GM12892 (cell line): ENCODE measurements around the gene ABCA3. TPM values are rescaled to one million over a fixed set of nuclear protein-coding genes. Genes with fewer than 3 reads are reported as not detected.
"Not testable (repeated sequence)": the region's sequence is repeated elsewhere in the genome, so short reads cannot be mapped to it uniquely, and the experiment has no call there.

Experiments used
- DNase-seq: peaks from one replicate; pipeline ENCODE4 v3.0.0; 2011; ENCODE audit not compliant: insufficient read length
- FAIRE-seq: peaks from 2 replicates; lab custom pipeline; 2011; peaks lifted over from hg19 to GRCh38; lab: Jason Lieb, UNC
- POLR2A ChIP-seq: IDR thresholded peaks from 2 replicates; pipeline ENCODE4 v1.6.1; 2011; ENCODE audit warnings: low read depth, low read length, control low read depth
- POLR2AphosphoS5 ChIP-seq: IDR thresholded peaks from 2 replicates; pipeline ENCODE4 v1.6.1; 2011; ENCODE audit warnings: low read depth, low read length, control low read depth
- TAF1 ChIP-seq: IDR thresholded peaks from 2 replicates; pipeline ENCODE4 v1.6.1; 2011; ENCODE audit warnings: low read depth, mild to moderate bottlenecking, control low read depth, low read length, borderline replicate concordance
- polyA plus RNA-seq: library from polyadenylated mRNA; unstranded; fragments of >200 nt; gene quantifications from one replicate; pipeline ENCODE4 v1.2.1, GENCODE V29; 2012; ENCODE audit warnings: missing spikeins, inconsistent platforms; ENCODE audit not compliant: missing spikeins

ABCA3 gene
- 3.2 TPM for polyA plus RNA-seq

GRCh38 chr16:2340564-2341455 lies at the start of gene ABCA3:
ABCA3 (minus strand) TSS chr16:2340728; CDS start chr16:2326466, 14,262 bp downstream.
- DNase-seq = peak; percentile 93
- TF ChIP-seq POLR2A (no peak), POLR2AphosphoS5 (no peak), TAF1 (no peak)
- peak; percentile 99 for FAIRE-seq

GRCh38 chr16:2388875-2389433 lies 48.4 kb upstream of the ABCA3 start:
- FAIRE-seq = no peak
- DNase-seq = no peak
- TF ChIP-seq POLR2A = no peak
- TF ChIP-seq TAF1 = no peak
- TF ChIP-seq POLR2AphosphoS5 = no peak

DNA sequence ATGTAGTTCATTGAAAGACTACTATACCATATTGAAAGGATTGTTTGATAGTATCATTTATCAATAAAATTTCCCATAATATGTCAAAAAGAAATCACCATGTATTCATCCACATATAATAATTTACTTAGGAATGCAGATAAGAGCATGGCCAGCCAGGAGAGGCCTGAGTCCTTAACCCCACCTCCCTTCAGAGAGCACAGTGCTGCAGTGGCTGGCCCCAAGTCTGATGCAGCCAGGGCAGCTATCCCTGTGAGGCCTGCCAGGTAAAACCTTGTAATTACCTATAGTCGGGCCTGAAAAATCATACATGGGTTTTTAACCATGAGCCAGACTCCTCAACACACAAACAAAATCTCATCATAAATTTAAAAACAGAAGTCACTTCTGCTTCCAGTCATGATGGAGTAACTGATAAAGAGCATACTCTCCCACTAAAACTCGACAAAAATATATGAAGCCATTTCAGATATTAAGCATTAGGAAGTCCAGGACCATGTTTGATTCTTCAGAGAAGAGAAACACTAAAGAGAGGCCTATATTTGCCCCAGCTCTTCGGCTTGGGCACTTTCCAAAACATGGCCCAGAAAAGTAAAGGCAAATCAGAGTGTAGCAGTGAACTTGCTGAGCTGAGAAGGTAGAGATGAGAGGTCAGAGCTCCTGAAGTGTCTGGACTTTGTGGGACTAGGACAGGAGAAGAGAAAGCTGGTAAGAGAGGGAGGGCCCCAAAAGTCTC lies 47.8 kb upstream of the ABCA3 start:
- DNase-seq = no peak
- FAIRE-seq = no peak
- TF ChIP-seq POLR2A = no peak
- TF ChIP-seq POLR2AphosphoS5 = no peak
- no peak for TF ChIP-seq TAF1

GRCh38 chr16:2386990-2387389 lies 46.5 kb upstream of the ABCA3 start:
- no peak for TF ChIP-seq POLR2A
- TF ChIP-seq TAF1 = no peak
- no peak for TF ChIP-seq POLR2AphosphoS5
- no peak for DNase-seq
- FAIRE-seq = no peak

GRCh38 chr16:2385982-2386381 lies 45.5 kb upstream of the ABCA3 start:
- not testable (repeated sequence) for FAIRE-seq, DNase-seq

- TF ChIP-seq POLR2AphosphoS5 = no peak
- no peak for TF ChIP-seq TAF1
- no peak for TF ChIP-seq POLR2A
- FAIRE-seq (no peak), DNase-seq (no peak)
These were observed 44.8 kb upstream of the ABCA3 start for GRCh38 chr16:2385190-2385836.

GRCh38 chr16:2384426-2384825 lies 43.9 kb upstream of the ABCA3 start:
- no peak for FAIRE-seq
- DNase-seq = no peak
- TF ChIP-seq POLR2A (no peak), TAF1 (no peak), POLR2AphosphoS5 (no peak)

DNA sequence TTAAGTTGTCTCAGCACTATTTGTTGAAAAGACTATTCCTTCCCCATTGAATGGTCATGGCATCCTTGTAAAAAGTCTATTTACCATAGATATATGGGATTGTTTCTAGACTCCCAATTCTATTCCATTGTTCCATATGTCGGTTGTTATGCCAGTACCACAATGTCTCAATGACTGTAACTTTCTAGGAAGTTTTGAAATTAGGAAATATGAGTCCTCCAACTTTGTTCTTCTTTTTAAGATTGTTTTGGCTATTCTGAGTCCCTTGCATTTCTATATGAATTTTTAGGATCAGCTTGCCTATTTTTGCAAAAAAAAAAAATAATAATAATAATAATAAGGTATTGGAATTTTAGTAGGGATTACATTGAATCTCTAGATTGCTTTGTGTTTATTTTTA lies 43.0 kb upstream of the ABCA3 start:
- TF ChIP-seq TAF1 = no peak
- no peak for TF ChIP-seq POLR2AphosphoS5
- TF ChIP-seq POLR2A = no peak
- DNase-seq (no peak), FAIRE-seq (no peak)

- no peak for FAIRE-seq
- DNase-seq = no peak
- TF ChIP-seq POLR2A = no peak
- no peak for TF ChIP-seq POLR2AphosphoS5
- TF ChIP-seq TAF1 = no peak
These were observed 34.1 kb upstream of the ABCA3 start for GRCh38 chr16:2374644-2375043.

GRCh38 chr16:2373176-2373575 lies 32.6 kb upstream of the ABCA3 start:
- FAIRE-seq (no peak), DNase-seq (no peak)
- TF ChIP-seq POLR2AphosphoS5 (no peak), TAF1 (no peak), POLR2A (no peak)

- FAIRE-seq = no peak
- TF ChIP-seq TAF1 = no peak
- TF ChIP-seq POLR2A = no peak
- no peak for TF ChIP-seq POLR2AphosphoS5
- DNase-seq = no peak
These were observed 32.2 kb upstream of the ABCA3 start for GRCh38 chr16:2372684-2373083.

DNA sequence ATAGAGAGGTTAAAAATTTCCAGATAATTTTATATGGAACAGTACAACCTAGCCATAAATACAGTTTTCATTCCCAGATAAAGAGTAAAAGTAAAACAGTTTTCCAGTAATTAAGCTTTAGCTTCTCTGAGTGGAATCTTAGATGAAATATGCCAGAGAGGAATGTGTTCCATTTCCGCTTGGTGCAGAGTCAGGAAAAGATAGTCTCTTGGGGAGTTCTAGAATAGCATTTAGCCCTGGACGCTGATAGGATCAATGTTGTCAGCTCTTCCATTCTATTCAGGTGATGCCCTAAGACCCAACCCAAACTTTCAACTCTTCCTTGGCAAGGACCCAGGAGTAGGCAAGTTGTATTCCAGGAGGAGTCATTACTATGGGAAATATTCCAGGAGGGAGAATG lies 30.9 kb upstream of the ABCA3 start:
- no peak for DNase-seq
- FAIRE-seq = no peak
- TF ChIP-seq POLR2A (no peak), TAF1 (no peak), POLR2AphosphoS5 (no peak)
